WERI-Rb-1 (cell line): ENCODE data around the gene LRRK2.

ENCODE experiments used
- DNase-seq: peaks from one replicate; pipeline ENCODE4 v3.0.0-alpha.2; 2020
- H3K27ac ChIP-seq: fragments of 250-450 bp; sonication (Bioruptor Pico); 2 replicates; pipeline ENCODE4 v1.5.1; 2020; ENCODE audit warnings: mild to moderate bottlenecking, moderate library complexity
- H3K27me3 ChIP-seq: fragments of 250-450 bp; sonication (Bioruptor Pico); 2 replicates; pipeline ENCODE4 v1.5.1; 2021; ENCODE audit warnings: mild to moderate bottlenecking, low read depth, moderate library complexity; ENCODE audit not compliant: insufficient read depth, severe bottlenecking
- H3K36me3 ChIP-seq: fragments of 250-450 bp; sonication (Bioruptor Pico); 2 replicates; pipeline ENCODE4 v1.5.1; 2020; ENCODE audit warnings: mild to moderate bottlenecking, moderate library complexity
- H3K4me3 ChIP-seq: 2 replicates; pipeline ENCODE4 v1.5.1; 2011; ENCODE audit warnings: low read depth, mild to moderate bottlenecking, control low read depth, low read length
- H3K9me3 ChIP-seq: fragments of 250-450 bp; sonication (Bioruptor Pico); 2 replicates; pipeline ENCODE4 v1.5.1; 2021; ENCODE audit warnings: mild to moderate bottlenecking, moderate library complexity; ENCODE audit not compliant: severe bottlenecking
- CTCF ChIP-seq: IDR thresholded peaks from 2 replicates; pipeline ENCODE4 v1.5.1; 2011; ENCODE audit warnings: low read depth, mild to moderate bottlenecking, control low read depth, inconsistent platforms, low read length

LRRK2 gene

DNA sequence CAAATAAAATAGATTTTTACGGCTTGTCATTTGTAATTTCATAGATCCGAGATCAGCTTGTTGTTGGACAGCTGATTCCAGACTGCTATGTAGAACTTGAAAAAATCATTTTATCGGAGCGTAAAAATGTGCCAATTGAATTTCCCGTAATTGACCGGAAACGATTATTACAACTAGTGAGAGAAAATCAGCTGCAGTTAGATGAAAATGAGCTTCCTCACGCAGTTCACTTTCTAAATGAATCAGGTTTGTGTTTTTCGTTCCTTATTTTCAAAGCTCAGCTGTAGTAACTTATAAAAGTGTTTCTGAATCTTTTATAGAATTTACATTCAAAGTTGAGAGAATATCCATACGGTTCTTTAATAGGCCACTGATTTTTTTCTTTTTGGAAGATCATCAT is 89.1 kb downstream of the LRRK2 start:
- DNase-seq: no peak
- H3K27me3 ChIP-seq: no peaks in the 10 kb centered on the region
- no peaks in the 10 kb centered on the region for H3K9me3 ChIP-seq
- H3K36me3 ChIP-seq: no peaks in the 10 kb centered on the region
- no peak for TF ChIP-seq CTCF
- H3K27ac ChIP-seq: no peak overlapping the region
- no peak overlapping the region for H3K4me3 ChIP-seq

GRCh38 chr12:40314927-40315326 is 90.1 kb downstream of the LRRK2 start:
- H3K4me3 ChIP-seq: no peak overlapping the region
- no peaks in the 10 kb centered on the region for H3K36me3 ChIP-seq
- H3K27ac ChIP-seq: no peak overlapping the region
- no peak for TF ChIP-seq CTCF
- H3K27me3 ChIP-seq: no peaks in the 10 kb centered on the region
- H3K9me3 ChIP-seq: no peaks in the 10 kb centered on the region
- DNase-seq: no peak

DNA sequence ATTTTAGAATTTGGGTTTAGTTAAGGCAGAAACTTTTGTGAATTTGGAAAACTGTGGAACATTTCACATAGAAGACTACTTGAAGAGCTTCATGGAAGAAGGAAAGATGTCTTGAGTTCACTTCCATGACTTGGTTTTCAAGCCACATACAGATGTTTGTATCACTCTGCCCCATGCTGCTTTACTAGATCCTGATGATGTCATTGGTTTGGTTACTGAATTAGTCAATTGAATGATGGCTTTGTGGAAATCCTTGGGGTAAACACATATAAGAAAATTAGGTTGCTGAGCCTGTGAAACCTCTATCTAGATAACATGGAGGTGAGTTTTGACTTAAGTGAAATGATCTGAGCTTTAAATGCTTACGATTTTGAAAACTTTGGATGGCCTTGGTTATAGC is 90.6 kb downstream of the LRRK2 start:
- Histone ChIP-seq H3K4me3 (no peak overlapping the region), H3K9me3 (no peaks in the 10 kb centered on the region), H3K27me3 (no peaks in the 10 kb centered on the region), H3K36me3 (no peaks in the 10 kb centered on the region), H3K27ac (no peak overlapping the region)
- DNase-seq: no peak
- TF ChIP-seq CTCF: no peak

GRCh38 chr12:40324261-40324660 is 99.5 kb downstream of the LRRK2 start:
- Histone ChIP-seq H3K9me3 (no peaks in the 10 kb centered on the region), H3K27ac (no peak overlapping the region), H3K27me3 (no peaks in the 10 kb centered on the region), H3K36me3 (no peaks in the 10 kb centered on the region), H3K4me3 (no peak overlapping the region)
- no peak for DNase-seq
- TF ChIP-seq CTCF: no peak

- Histone ChIP-seq H3K9me3 (no peaks in the 10 kb centered on the region), H3K27me3 (no peaks in the 10 kb centered on the region), H3K36me3 (no peaks in the 10 kb centered on the region), H3K27ac (no peak overlapping the region), H3K4me3 (no peak overlapping the region)
- peak; percentile 80 for TF ChIP-seq CTCF
- DNase-seq: peak; percentile 17
Observed at GRCh38 chr12:40325349-40325960, 100.7 kb downstream of the LRRK2 start.

- DNase-seq: no peak
- TF ChIP-seq CTCF: no peak
- Histone ChIP-seq H3K36me3 (no peaks in the 10 kb centered on the region), H3K27me3 (no peaks in the 10 kb centered on the region), H3K27ac (no peak overlapping the region), H3K9me3 (no peaks in the 10 kb centered on the region), H3K4me3 (no peak overlapping the region)
Observed at GRCh38 chr12:40327535-40327934, 102.7 kb downstream of the LRRK2 start.
